Gastrocnemius medialis (tissue), 4 donors: Measurements from ENCODE around the gene EPB41L4A.

Experiments used
- POLR2A ChIP-seq, 2 donors: fragments of 450-650 bp; IDR thresholded peaks; one replicate each; pipeline ENCODE4 v1.6.1; 2017; ENCODE audit warnings: antibody characterized with exemption in 2 of 2, mild to moderate bottlenecking in 2 of 2, moderate library complexity in 2 of 2
- TF ChIP-seq, protein P1 (sequence below), 5 experiments: fragments of 450-650 bp in 3 of 5; fragments of 200-600 bp in 2 of 5; sonication (generic) in 2 of 5; IDR thresholded peaks in 4 of 5; conservative IDR thresholded peaks in 1 of 5; 1 replicate in 4 of 5; 2 replicates in 1 of 5; pipeline ENCODE4 v1.5.1; 2016 to 2019; ENCODE audit warnings: antibody characterized with exemption in 5 of 5, mild to moderate bottlenecking in 3 of 5, moderate library complexity in 3 of 5

DNA sequence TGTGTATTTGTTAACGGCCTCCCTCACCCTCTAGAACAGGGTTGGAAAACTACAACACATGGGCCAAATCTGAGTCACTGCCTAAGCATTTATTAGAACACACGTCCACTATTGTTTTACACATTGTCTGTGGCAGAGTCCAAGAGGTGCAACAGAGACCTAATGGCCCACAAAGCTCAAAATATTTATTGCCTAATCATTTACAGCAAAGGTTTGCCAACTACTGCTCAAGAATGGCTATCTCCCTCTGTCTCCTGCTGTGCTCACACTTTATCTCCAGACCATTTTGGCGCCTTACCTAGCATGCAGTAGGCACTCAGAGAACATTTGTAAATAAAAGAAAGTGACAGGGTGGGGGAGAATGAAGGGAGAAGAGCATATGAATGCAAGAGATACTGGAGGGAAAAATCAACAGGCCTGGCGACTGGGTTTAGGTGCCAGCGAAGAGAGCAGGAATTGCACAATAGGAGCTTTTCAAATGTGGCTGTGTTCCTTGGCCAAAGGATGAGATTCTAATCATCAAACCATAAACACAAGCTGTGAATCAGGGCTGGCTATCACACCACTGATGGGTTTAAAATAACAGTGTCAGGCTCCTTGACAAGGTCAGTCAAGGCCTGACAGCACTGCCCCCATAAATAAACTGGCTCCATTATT is 80.3 kb downstream of the EPB41L4A start:
- TF ChIP-seq, protein P1, sequence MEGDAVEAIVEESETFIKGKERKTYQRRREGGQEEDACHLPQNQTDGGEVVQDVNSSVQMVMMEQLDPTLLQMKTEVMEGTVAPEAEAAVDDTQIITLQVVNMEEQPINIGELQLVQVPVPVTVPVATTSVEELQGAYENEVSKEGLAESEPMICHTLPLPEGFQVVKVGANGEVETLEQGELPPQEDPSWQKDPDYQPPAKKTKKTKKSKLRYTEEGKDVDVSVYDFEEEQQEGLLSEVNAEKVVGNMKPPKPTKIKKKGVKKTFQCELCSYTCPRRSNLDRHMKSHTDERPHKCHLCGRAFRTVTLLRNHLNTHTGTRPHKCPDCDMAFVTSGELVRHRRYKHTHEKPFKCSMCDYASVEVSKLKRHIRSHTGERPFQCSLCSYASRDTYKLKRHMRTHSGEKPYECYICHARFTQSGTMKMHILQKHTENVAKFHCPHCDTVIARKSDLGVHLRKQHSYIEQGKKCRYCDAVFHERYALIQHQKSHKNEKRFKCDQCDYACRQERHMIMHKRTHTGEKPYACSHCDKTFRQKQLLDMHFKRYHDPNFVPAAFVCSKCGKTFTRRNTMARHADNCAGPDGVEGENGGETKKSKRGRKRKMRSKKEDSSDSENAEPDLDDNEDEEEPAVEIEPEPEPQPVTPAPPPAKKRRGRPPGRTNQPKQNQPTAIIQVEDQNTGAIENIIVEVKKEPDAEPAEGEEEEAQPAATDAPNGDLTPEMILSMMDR (IDR thresholded peaks at IDR 0.05 in 4 of 5, conservative IDR thresholded peaks at IDR 0.05 in 1 of 5), result no peak
- TF ChIP-seq POLR2A (IDR thresholded peaks at IDR 0.05), result no peak
